ENCODE results near the gene ARNT2. TPM values are rescaled to one million over a fixed set of nuclear protein-coding genes. Genes with fewer than 3 reads are reported as not detected.
"Not testable (repeated sequence)": the region's sequence is repeated elsewhere in the genome, so short reads cannot be mapped to it uniquely, and the experiment has no call there.

Gene ARNT2
- total RNA-seq (2014; rRNA removed; shearing (Covaris generic)) = 3.3 and 5.3 TPM in 2 replicates

GRCh38 chr15:80404057-80404760 is at the start of gene ARNT2:
Gene ARNT2, plus strand, starts transcription at chr15:80404382. Its CDS starts 134 bp downstream, at chr15:80404516.
- DNase-seq (ENCODE audit: low spot score) = no peak

DNA sequence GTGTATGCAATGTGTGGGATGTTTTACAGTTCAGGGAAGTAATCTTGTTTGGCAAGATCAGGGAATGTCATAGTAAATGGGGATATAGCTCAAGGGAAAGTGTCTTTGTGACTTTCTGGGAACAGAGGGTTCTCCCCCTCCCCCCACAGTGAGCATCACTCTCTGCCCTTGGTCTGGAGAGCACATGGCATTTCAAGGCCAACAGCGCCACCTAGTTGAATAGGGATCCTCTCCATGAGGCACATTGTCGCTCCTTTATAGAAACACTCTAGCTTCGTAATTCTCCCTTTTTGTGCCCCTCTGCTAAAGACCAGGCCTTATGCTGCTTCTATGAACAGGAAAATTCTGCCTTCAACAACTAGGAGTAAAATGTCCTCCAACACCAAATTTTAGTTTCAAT is 37.1 kb upstream of the ARNT2 start:
- DNase-seq (ENCODE audit: low spot score) = no peak

DNA sequence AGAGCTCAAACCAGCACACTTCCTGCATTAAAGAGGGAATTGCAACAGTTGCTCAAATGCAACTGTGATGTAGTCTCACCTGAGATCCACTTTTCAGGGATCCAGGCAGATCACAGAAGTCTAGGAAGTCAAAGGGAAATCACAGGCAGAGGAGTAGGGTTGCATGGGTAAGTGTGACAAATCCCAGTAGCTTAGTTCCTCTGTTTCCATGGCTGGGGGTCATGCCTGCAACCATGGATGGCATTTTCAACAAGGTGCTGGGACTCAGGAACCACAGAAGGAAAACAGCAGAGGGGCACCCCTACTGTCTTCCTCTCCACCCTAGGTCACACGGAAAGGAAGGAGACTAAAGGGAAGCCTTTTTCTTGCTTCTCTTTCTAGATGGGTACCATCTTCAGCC is 36.5 kb upstream of the ARNT2 start:
- no peak for DNase-seq (ENCODE audit: low spot score)

GRCh38 chr15:80371924-80372323 is 32.3 kb upstream of the ARNT2 start:
- DNase-seq (ENCODE audit: low spot score) = no peak

DNA sequence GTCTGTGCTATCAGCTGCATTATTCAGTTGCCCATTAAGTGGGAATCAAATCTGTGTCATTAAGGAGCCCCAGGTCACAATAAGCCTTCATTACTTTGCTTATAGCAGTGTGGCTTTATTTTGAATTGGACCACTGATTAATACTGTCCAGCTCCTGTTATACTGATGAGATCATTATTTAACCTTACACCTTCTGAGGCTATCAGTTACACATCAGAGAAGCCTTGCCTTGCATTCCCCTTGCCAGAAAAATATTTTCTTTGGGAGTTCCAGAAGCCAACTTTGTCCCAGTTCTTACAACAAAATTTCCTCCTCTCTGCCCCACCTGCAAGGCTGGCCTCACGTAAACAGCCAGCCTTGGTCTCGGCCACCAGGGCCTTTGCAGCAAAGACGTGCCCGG is 29.7 kb upstream of the ARNT2 start:
- DNase-seq (ENCODE audit: low spot score) = no peak

- DNase-seq (ENCODE audit: low spot score) = no peak
Measured at GRCh38 chr15:80375968-80376891, 28.0 kb upstream of the ARNT2 start.

GRCh38 chr15:80379693-80380092 is 24.5 kb upstream of the ARNT2 start:
- DNase-seq (ENCODE audit: low spot score) = no peak

DNA sequence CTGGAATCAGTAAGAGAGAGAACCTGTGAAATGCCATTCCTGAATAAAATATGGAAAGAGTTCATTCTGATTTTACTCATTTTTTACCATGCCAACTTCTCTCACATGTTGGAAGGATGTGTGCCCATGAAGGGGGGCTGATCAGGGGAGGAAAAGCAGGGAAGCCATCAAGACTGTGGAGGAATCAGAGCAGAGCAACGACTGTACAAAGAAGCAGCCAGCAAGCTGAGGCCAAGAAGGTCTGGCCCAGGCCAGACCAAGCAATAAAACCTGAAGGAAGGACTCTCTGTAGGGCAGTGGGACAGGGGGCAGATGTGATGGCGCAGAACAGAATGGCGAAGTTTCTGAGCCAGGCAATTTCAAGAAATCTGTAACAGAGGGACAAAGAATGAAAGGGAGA is 24.0 kb upstream of the ARNT2 start:
- DNase-seq (ENCODE audit: low spot score) = no peak

DNA sequence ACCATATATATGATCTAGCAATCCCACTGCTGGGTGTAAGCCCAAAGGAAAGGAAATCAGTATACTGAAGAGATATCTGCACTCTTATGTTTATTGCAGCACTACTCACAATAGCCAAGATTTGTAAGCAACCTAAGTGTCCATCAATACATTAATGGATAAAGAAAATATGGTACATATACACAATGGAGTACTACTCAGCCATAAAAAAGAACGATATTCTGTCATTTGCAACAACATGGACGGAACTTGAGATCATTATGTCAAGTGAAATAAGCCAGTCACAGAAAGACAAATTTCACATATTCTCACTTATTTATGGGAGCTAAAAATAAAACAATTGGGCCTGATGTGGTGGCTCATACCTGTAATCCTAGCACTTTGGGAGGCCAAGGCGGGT is 21.9 kb upstream of the ARNT2 start:
- no peak for DNase-seq (ENCODE audit: low spot score)

- no peak for DNase-seq (ENCODE audit: low spot score)
Measured at GRCh38 chr15:80384432-80384831, 19.8 kb upstream of the ARNT2 start.

- no peak for DNase-seq (ENCODE audit: low spot score)
Measured at GRCh38 chr15:80386151-80386550, 18.0 kb upstream of the ARNT2 start.

- no peak for DNase-seq (ENCODE audit: low spot score)
Measured at GRCh38 chr15:80388326-80388725, 15.9 kb upstream of the ARNT2 start.

GRCh38 chr15:80389370-80389769 is 14.8 kb upstream of the ARNT2 start:
- DNase-seq (ENCODE audit: low spot score) = no peak

DNA sequence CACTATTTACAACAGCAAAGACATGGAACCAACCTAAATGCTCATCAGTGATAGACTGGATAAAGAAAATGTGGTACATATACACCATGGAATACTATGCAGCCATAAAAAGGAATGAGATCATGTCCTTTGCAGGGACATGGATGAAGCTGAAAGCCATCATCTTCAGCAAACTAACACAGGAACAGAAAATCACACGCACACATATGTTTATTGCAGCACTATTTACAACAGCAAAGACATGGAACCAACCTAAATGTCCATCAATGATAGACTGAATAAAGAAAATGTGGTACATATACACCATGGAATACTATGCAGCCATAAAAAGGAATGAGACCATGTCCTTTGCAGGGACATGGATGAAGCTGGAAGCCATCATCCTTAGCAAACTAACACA is 13.2 kb upstream of the ARNT2 start:
- DNase-seq (ENCODE audit: low spot score) = not testable (repeated sequence)

DNA sequence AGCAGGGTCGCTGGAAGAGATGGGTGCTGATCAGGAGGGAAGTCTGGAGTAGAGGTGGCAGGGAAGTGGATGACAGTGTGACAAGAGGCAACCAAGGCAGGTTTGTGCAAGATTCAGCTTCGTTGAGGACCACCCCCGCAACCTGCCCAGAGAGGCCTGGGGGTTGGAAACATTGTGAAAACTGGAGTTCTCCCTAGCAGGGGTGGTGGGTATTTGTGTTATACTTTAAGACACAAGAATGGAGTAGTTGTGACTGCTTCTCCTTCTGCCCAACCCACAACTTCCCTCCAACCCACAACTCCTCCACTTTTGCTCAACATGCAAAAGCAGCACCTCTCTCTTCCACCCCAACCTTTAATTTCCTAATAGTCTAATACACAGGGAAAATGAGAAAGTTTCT is 8.6 kb upstream of the ARNT2 start:
- DNase-seq (ENCODE audit: low spot score) = no peak

DNA sequence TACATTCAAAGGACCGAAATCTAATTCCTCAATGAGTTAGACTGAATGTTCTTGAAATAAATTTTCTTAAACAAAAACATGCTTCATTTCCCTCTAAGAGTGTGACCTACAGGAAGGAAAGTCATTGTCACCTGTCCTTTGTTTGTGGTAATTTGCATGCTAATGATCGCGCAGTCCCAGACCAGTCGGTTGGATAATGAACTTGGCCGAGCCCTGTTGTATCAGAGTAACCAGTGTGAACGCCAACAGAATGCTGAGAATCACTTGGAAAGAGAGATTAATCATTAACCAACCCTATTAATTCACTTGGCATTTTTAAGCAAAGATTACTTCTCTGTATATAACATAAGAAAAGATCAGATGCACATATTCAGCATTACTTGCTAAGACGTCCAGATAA is 8.1 kb upstream of the ARNT2 start:
- no peak for DNase-seq (ENCODE audit: low spot score)

GRCh38 chr15:80399508-80399907 is 4.7 kb upstream of the ARNT2 start:
- no peak for DNase-seq (ENCODE audit: low spot score)

- peak; percentile 25 for DNase-seq (ENCODE audit: low spot score)
Measured at GRCh38 chr15:80401456-80401855, 2.7 kb upstream of the ARNT2 start.

DNA sequence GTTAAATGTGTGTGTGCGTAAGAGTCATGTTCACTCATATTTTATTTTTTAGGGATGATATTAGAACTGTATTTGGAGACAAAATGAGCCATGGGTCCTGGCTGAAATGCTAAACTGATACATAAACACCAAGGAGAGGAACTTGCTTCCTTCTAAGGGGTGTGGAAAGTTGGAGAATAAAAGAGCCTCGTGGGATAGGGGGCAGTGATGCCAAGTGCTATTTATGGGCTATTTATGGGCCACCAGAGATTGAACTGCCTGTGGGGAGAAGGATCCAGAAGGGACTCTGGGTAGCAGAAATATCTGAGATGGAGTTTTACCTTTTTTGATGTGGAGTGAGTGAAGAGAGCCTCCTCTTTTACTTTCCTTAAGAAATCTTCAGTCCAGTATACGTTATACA is 1.8 kb upstream of the ARNT2 start:
- DNase-seq (ENCODE audit: low spot score) = no peak

DNA sequence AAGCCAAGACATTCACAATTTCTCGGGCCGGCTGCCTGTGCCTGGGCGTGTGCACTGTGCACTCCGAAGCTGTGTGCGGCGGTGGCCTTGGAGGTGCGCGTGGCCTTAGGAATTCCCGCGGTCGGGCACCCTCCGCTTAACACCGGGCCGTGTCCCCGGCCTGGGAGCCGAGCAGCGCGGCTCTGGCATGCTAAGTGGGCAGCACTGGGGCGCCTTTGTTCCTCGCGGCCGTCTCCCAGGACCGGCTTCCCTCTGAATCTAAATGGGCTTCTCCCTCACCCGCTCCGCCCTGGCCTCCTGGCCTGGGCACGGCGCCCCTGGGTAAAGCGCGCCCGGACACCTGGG is 498 bp upstream of the ARNT2 start:
- DNase-seq (ENCODE audit: low spot score) = no peak

DNA sequence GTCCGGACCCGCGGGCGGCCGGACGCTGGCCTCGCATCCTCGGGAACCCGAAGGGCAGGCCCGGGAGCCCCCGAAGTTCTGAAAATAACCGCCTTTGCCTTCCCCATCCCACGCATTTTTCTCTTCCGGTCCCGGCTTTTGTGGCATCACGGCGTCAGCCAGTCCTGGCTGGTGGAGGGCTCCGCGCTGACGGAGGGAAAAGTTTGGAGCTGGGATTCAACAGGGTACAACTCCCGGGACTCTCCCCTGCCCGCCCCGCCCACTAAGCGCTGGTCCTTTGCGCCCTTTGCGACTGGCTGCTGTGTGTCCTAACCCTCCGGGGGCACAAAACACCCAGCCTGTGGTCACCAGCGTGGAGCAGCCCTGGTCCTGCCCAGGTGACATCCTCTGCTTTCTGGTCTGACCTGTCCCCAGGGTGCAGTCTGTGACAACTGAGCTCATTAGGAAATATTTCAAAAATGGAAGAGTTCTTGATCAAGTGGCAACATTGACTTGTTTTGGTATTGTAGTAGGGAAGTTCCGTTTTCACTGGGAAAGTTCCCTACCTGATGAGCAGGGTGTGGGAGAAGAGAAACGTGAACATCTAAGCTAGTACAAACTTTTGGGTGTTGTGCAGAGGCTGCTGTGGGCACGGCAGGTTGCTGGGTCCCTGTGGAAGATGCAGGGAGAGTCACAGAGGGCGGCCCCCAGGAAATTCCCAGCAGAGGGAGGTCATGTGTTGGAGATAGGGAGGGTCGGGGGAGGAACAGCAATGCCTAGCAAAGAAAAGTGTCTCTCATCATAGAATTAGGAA is 775 bp downstream of the ARNT2 start:
- DNase-seq (ENCODE audit: low spot score) = no peak

DNA sequence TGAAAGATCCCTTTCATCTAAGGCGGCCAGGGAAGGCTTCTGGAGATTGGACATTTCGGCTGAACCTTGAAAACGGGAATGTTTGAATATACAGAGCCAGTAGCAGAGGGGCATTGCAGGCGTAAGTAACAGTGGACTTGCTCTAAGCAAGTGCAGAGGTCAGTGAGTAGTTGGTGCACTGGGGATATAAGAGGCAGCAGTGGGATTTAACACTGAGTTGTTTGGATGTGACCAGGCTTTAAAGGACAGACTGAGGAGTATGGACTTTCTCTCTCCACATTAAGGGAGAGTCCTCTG is 1.3 kb downstream of the ARNT2 start:
- no peak for DNase-seq (ENCODE audit: low spot score)

GRCh38 chr15:80405970-80406369 is 1.8 kb downstream of the ARNT2 start:
- no peak for DNase-seq (ENCODE audit: low spot score)
